Testis (tissue), 2 donors: ENCODE measurements around the gene KCNAB1.

ENCODE experiments used
- POLR2A ChIP-seq: fragments of 450-650 bp; IDR thresholded peaks from one replicate; pipeline ENCODE4 v1.6.1; 2017; ENCODE audit warnings: antibody characterized with exemption, mild to moderate bottlenecking, moderate library complexity
- TF ChIP-seq, protein P1 (sequence below), 3 experiments: fragments of 450-650 bp in 2 of 3; fragments of 200-600 bp in 1 of 3; sonication (generic) in 1 of 3; IDR thresholded peaks; one replicate each; pipeline ENCODE4 v1.5.1; 2016 to 2019; ENCODE audit warnings: antibody characterized with exemption in 3 of 3, mild to moderate bottlenecking in 2 of 3, moderate library complexity in 1 of 3

DNA sequence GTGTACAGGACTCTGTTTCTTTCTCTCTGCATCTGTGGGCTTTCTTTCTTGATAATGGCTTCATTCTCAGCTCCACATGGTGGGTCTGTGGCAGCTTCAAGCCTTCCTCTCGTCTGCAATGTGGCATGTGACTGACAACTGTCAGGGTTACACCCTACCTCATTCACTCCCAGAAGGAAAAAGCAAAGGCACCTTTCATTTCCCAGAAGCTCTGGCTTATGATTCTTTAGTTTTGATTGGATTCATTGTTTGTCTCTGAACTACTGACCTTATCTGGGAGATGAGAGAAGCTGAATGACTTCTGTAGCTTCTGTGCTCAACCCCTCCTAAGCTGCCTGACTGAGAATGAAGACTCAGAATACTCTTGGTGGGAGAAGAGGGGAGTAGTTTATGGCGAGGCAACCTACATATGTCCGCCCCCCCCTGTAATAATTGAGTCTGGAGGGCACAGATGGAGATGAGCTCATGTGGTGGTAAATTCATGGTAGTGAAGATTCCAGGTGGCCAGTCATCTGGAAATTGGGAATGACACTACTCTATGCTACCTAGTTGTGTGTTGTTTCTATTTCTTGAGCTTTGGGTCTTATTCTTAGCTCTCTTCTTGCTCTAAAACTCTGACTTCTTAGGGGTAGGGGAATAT is 38.4 kb downstream of the KCNAB1 start:
- TF ChIP-seq, protein P1, sequence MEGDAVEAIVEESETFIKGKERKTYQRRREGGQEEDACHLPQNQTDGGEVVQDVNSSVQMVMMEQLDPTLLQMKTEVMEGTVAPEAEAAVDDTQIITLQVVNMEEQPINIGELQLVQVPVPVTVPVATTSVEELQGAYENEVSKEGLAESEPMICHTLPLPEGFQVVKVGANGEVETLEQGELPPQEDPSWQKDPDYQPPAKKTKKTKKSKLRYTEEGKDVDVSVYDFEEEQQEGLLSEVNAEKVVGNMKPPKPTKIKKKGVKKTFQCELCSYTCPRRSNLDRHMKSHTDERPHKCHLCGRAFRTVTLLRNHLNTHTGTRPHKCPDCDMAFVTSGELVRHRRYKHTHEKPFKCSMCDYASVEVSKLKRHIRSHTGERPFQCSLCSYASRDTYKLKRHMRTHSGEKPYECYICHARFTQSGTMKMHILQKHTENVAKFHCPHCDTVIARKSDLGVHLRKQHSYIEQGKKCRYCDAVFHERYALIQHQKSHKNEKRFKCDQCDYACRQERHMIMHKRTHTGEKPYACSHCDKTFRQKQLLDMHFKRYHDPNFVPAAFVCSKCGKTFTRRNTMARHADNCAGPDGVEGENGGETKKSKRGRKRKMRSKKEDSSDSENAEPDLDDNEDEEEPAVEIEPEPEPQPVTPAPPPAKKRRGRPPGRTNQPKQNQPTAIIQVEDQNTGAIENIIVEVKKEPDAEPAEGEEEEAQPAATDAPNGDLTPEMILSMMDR (IDR thresholded peaks at IDR 0.05) = no peak
- no peak for TF ChIP-seq POLR2A
